Myocyte (in vitro differentiated cells): ENCODE data around the gene PLPP7. TPM values are rescaled to one million over a fixed set of nuclear protein-coding genes. Genes with fewer than 3 reads are reported as not detected.
"Not testable (repeated sequence)": the region's sequence is repeated elsewhere in the genome, so short reads cannot be mapped to it uniquely, and the experiment has no call there.

Source experiments
- DNase-seq: peaks from one replicate; pipeline ENCODE4 v3.0.0-alpha.2; 2012; ENCODE audit warnings: low read depth
- polyA plus RNA-seq: library from polyadenylated mRNA; unstranded; fragments of >200 nt; gene quantifications from one replicate; pipeline ENCODE4 v1.2.1, GENCODE V29; 2012; ENCODE audit warnings: missing spikeins
- total RNA-seq: library from RNA; depleted of rRNA; stranded (reverse); fragments of >200 nt; gene quantifications from 2 replicates; pipeline ENCODE4 v1.2.3, GENCODE V29; 2014

The PLPP7 gene
- total RNA-seq: 63.5 and 92.3 TPM in 2 replicates
- polyA plus RNA-seq: 23.8 TPM

GRCh38 chr9:131289301-131290035 is at the start of gene PLPP7:
Gene PLPP7, plus strand, starts transcription at chr9:131289723. Its CDS starts 275 bp downstream, at chr9:131289998.
- peak; percentile 95 for DNase-seq

- DNase-seq: no peak
These were observed 49.2 kb upstream of the PLPP7 start for GRCh38 chr9:131240047-131240921.

GRCh38 chr9:131244331-131244730 is 45.2 kb upstream of the PLPP7 start:
- not testable (repeated sequence) for DNase-seq

GRCh38 chr9:131246618-131247017 is 42.9 kb upstream of the PLPP7 start:
- no peak for DNase-seq

GRCh38 chr9:131252120-131252519 is 37.4 kb upstream of the PLPP7 start:
- DNase-seq: no peak

- DNase-seq: peak; percentile 90
These were observed 35.5 kb upstream of the PLPP7 start for GRCh38 chr9:131253891-131254491.

- no peak for DNase-seq
These were observed 34.9 kb upstream of the PLPP7 start for GRCh38 chr9:131254626-131255025.

- peak; percentile 84 for DNase-seq
These were observed 33.8 kb upstream of the PLPP7 start for GRCh38 chr9:131255676-131256197.

GRCh38 chr9:131257266-131258025 is 32.1 kb upstream of the PLPP7 start:
- DNase-seq: no peak

- no peak for DNase-seq
These were observed 31.3 kb upstream of the PLPP7 start for GRCh38 chr9:131258186-131258585.

GRCh38 chr9:131258698-131259431 is 30.7 kb upstream of the PLPP7 start:
- no peak for DNase-seq

- no peak for DNase-seq
These were observed 30.1 kb upstream of the PLPP7 start for GRCh38 chr9:131259432-131259898.

GRCh38 chr9:131259916-131260597 is 29.5 kb upstream of the PLPP7 start:
- no peak for DNase-seq

- no peak for DNase-seq
These were observed 28.6 kb upstream of the PLPP7 start for GRCh38 chr9:131260751-131261452.

GRCh38 chr9:131262327-131263032 is 27.0 kb upstream of the PLPP7 start:
- DNase-seq: no peak

- not testable (repeated sequence) for DNase-seq
These were observed 26.5 kb upstream of the PLPP7 start for GRCh38 chr9:131263033-131263343.

- DNase-seq: no peak
These were observed 25.8 kb upstream of the PLPP7 start for GRCh38 chr9:131263701-131264100.

- no peak for DNase-seq
These were observed 25.3 kb upstream of the PLPP7 start for GRCh38 chr9:131264231-131264630.
